ENCODE data around the gene TMEM235.

TMEM235 gene

DNA sequence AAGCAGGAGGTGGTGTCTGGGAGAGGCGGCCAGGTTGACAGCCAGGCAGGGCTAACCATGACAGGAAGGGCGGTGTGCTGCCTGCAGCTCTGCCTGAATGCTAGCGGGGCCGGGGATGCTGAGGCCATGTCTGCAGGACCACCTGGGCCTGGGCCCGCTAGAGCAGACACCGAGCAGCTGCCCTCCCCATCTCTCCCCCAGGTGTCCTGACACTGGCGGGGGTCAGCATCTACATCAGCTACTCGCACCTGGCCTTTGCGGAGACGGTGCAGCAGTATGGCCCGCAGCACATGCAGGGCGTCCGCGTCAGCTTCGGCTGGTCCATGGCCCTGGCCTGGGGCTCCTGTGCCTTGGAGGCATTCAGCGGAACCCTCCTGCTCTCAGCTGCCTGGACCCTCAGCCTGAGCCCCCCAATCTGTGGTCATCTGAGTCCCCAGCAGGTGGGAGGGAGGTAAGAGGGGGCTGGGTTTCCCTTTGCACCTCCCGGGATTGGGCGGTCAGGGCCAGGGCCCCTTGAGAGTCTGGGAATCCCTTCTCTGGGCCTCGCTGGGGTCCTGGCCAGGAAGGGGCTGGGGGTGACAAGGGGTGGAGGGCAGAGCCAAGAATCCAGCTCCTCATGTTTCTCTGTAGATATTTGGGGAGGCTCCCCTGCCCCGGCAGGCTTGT lies 7.5 kb downstream of the TMEM235 start:
- no peak overlapping the region for H3K4me3 ChIP-seq (ENCODE audit: low read depth in 1 of 2, low read length in 2 of 2)
- H3K27ac ChIP-seq (ENCODE audit: low read depth, low read length), result no peak overlapping the region
- H3K4me1 ChIP-seq (ENCODE audit: control insufficient read depth in 1 of 2, insufficient read depth in 2 of 2, low read length in 2 of 2), result no peaks in the 10 kb centered on the region
- no peaks in the 10 kb centered on the region for H3K9me3 ChIP-seq (ENCODE audit: control insufficient read depth in 1 of 2, low read length in 2 of 2)
- no peaks in the 10 kb centered on the region for H3K27me3 ChIP-seq (ENCODE audit: control insufficient read depth in 1 of 2, insufficient read depth in 2 of 2, low read length in 2 of 2)
- no peak overlapping the region for H3K9ac ChIP-seq (ENCODE audit: low read depth in 1 of 2, low read length in 2 of 2)
- H3K36me3 ChIP-seq (ENCODE audit: control insufficient read depth in 1 of 2, insufficient read depth in 2 of 2, low read length in 2 of 2), result no peaks in the 10 kb centered on the region

DNA sequence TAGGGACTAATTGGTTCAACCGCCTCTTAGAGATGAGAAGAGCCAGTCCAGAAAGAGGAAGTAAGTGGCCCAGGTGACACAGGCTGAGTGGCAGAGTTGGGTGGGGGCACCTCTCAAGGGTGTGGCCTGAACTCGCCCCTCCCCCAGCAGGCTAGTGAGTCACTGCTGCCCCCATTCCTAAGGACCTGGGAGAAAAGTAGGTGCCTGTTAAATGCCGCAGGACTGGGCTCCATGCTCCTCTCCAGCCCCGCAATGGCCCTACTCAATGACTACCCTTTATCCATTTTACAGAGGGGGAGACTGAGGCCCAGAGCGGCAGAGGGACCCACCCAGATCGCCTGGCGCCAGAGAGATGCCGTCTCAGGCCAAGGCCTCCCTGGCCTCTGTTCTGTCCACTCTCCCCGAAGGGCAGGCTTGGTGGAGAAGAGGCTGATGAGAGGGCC lies 8.1 kb downstream of the TMEM235 start:
- Histone ChIP-seq H3K4me1 (ENCODE audit: control insufficient read depth in 1 of 2, insufficient read depth in 2 of 2, low read length in 2 of 2) (no peaks in the 10 kb centered on the region), H3K4me3 (ENCODE audit: low read depth in 1 of 2, low read length in 2 of 2) (no peak overlapping the region), H3K27ac (ENCODE audit: low read depth, low read length) (no peak overlapping the region), H3K27me3 (ENCODE audit: control insufficient read depth in 1 of 2, insufficient read depth in 2 of 2, low read length in 2 of 2) (no peaks in the 10 kb centered on the region), H3K36me3 (ENCODE audit: control insufficient read depth in 1 of 2, insufficient read depth in 2 of 2, low read length in 2 of 2) (no peaks in the 10 kb centered on the region), H3K9ac (ENCODE audit: low read depth in 1 of 2, low read length in 2 of 2) (no peak overlapping the region), H3K9me3 (ENCODE audit: control insufficient read depth in 1 of 2, low read length in 2 of 2) (no peaks in the 10 kb centered on the region)

DNA sequence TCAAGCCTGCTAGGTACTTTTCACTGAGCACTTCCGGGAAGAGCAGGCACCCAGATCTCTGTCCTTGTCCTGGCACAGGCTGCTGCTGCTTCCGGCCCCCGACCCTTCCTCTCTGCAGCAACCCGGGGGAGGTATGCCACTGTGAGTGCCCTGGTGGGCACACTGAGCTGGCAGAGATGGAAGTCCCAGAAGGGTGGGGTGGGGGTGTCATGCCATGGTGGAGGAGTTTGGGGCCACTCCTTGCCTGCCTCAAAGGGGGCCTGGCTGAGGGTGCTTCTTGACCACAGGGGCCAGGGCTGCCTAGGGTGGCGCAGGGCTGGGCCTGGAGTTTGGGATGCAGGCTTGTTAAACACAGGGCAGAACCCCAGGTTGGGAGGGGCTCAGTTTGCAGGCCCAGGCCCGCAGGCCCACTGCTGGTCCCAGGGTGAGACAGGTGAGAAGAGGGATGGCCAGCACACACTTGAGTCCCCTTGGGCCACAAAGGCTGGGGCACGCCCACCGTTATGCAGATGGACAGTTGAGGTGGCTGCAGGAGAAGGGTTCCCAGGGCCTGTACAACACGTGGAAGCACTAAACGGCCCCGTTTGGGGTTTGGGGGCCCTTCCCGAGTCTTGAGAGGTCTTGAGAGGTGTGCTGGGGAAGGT lies 8.7 kb downstream of the TMEM235 start:
- H3K4me1 ChIP-seq (ENCODE audit: control insufficient read depth in 1 of 2, insufficient read depth in 2 of 2, low read length in 2 of 2), result no peaks in the 10 kb centered on the region
- H3K27me3 ChIP-seq (ENCODE audit: control insufficient read depth in 1 of 2, insufficient read depth in 2 of 2, low read length in 2 of 2), result no peaks in the 10 kb centered on the region
- H3K27ac ChIP-seq (ENCODE audit: low read depth, low read length), result no peak overlapping the region
- H3K4me3 ChIP-seq (ENCODE audit: low read depth in 1 of 2, low read length in 2 of 2), result no peak overlapping the region
- no peaks in the 10 kb centered on the region for H3K36me3 ChIP-seq (ENCODE audit: control insufficient read depth in 1 of 2, insufficient read depth in 2 of 2, low read length in 2 of 2)
- no peaks in the 10 kb centered on the region for H3K9me3 ChIP-seq (ENCODE audit: control insufficient read depth in 1 of 2, low read length in 2 of 2)
- no peak overlapping the region for H3K9ac ChIP-seq (ENCODE audit: low read depth in 1 of 2, low read length in 2 of 2)

DNA sequence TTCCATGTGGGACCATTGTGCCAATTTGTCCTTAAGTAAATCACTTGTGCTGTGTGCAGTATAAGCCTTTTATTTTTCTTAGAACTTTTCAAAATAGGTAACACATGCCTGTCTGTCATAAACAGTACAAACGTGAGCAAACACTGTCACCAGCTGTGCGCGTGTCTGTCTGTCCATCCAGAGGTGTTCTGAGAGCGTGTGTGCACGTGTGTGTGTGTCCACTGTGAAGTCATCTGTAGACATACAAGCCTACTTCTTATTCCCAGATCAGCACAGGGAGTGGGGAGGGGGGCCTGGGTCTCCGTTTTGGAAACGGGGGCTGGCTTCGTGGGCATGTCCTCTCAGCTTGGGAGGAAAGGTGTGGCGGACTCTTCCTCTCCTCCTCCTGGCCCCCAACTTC lies 9.4 kb downstream of the TMEM235 start:
- Histone ChIP-seq H3K36me3 (ENCODE audit: control insufficient read depth in 1 of 2, insufficient read depth in 2 of 2, low read length in 2 of 2) (no peaks in the 10 kb centered on the region), H3K9me3 (ENCODE audit: control insufficient read depth in 1 of 2, low read length in 2 of 2) (no peaks in the 10 kb centered on the region), H3K4me3 (ENCODE audit: low read depth in 1 of 2, low read length in 2 of 2) (no peak overlapping the region), H3K27ac (ENCODE audit: low read depth, low read length) (no peak overlapping the region), H3K9ac (ENCODE audit: low read depth in 1 of 2, low read length in 2 of 2) (no peak overlapping the region), H3K4me1 (ENCODE audit: control insufficient read depth in 1 of 2, insufficient read depth in 2 of 2, low read length in 2 of 2) (no peaks in the 10 kb centered on the region), H3K27me3 (ENCODE audit: control insufficient read depth in 1 of 2, insufficient read depth in 2 of 2, low read length in 2 of 2) (no peaks in the 10 kb centered on the region)

DNA sequence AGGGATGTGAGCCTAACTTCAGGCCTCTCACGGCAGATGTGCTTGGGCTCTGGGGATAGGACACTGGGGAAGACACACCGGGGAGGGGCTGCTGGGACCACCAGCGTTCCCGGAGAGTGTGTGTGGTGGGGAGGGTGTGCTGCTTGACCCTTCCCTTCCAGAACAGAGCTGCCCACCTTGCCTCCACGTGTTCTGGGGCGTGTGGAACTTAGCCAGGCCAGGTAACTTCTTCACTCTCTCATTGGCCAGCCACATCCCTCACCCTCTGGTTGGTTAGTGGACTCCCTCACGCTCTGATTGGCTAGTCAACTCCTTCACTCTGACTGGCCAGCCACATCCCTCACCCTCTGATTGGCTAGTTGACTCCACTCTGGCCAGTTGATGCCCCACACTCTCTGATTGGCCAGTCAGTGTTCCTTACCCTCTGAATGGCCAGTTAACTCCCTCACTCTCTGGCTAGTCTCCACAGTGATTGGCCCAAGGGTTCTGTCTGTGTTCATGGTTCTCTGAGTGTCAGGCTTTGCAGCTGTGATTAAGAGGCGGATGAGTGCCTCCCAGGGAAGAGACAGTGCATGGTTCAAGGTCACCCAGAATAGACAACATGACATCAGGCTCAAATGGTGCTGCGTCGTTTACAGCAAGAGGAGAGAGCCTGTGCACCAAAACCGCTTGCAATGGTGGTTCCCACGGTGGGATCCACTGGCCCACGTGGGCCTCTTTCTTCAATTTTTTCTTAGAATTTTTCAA lies 10.0 kb downstream of the TMEM235 start:
- Histone ChIP-seq H3K9ac (ENCODE audit: low read depth in 1 of 2, low read length in 2 of 2) (no peak overlapping the region), H3K4me3 (ENCODE audit: low read depth in 1 of 2, low read length in 2 of 2) (no peak overlapping the region), H3K27me3 (ENCODE audit: control insufficient read depth in 1 of 2, insufficient read depth in 2 of 2, low read length in 2 of 2) (no peaks in the 10 kb centered on the region), H3K27ac (ENCODE audit: low read depth, low read length) (no peak overlapping the region), H3K4me1 (ENCODE audit: control insufficient read depth in 1 of 2, insufficient read depth in 2 of 2, low read length in 2 of 2) (no peaks in the 10 kb centered on the region), H3K36me3 (ENCODE audit: control insufficient read depth in 1 of 2, insufficient read depth in 2 of 2, low read length in 2 of 2) (no peaks in the 10 kb centered on the region), H3K9me3 (ENCODE audit: control insufficient read depth in 1 of 2, low read length in 2 of 2) (no peaks in the 10 kb centered on the region)

DNA sequence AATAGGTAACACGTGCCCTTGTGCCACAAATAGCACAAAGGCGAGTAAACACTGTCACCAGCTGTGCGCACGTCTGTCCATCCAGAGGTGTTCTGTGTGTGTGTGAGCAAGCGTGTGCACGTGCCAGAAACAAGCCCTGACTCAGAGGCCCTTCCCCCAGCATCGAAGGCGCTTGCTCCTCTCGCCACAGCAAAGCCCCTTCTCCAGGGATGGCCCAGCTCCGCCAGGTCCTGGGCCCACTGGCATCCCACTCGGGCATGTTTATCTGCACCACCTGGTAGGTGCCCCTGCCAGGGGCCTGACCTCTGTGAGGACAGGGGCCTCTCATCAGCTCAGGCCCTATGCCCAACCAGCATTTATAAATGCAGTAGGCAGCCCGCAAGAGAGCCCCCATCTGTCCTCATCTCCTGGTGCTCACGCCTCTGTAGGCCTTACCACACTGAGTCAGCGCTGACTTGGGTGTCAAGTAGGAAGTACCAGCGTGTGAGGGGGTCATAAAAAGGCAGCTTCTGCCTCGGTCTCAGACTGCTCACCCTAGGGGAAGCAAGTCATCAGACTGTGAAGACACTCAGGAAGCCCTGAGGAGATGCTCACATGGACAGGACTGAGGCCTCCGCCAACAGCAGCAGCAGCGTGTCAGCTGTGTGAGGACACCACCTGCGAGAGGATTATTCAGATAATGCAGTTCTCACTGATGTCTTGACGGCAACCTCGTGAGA lies 10.8 kb downstream of the TMEM235 start:
- H3K9me3 ChIP-seq (ENCODE audit: control insufficient read depth in 1 of 2, low read length in 2 of 2), result no peaks in the 10 kb centered on the region
- no peaks in the 10 kb centered on the region for H3K36me3 ChIP-seq (ENCODE audit: control insufficient read depth in 1 of 2, insufficient read depth in 2 of 2, low read length in 2 of 2)
- H3K27me3 ChIP-seq (ENCODE audit: control insufficient read depth in 1 of 2, insufficient read depth in 2 of 2, low read length in 2 of 2), result no peaks in the 10 kb centered on the region
- no peak overlapping the region for H3K27ac ChIP-seq (ENCODE audit: low read depth, low read length)
- no peak overlapping the region for H3K4me3 ChIP-seq (ENCODE audit: low read depth in 1 of 2, low read length in 2 of 2)
- no peak overlapping the region for H3K9ac ChIP-seq (ENCODE audit: low read depth in 1 of 2, low read length in 2 of 2)
- no peaks in the 10 kb centered on the region for H3K4me1 ChIP-seq (ENCODE audit: control insufficient read depth in 1 of 2, insufficient read depth in 2 of 2, low read length in 2 of 2)

DNA sequence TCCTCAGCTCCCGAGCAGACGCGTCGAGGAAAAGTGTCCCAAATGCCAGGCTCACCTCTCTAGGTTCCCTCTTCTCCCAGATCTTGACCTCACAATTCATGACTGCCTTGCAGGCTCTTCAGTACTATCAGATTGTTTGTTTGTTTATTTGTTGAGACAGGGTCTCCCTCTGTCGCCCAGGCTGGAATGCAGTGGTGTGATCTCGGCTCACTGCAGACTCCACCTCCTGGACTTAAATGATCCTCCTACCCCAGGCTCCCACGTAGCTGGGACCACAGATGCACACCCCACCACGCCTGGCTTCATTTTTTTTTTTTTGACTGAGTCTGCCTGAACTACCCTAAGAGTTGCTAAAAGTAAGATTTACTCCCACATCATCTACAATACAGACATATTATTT lies 15.9 kb downstream of the TMEM235 start:
- Histone ChIP-seq H3K4me1 (ENCODE audit: control insufficient read depth in 1 of 2, insufficient read depth in 2 of 2, low read length in 2 of 2) (peaks cover 8 to 19% of the 10 kb centered on the region in 2 donors), H3K27me3 (ENCODE audit: control insufficient read depth in 1 of 2, insufficient read depth in 2 of 2, low read length in 2 of 2) (no peaks in the 10 kb centered on the region), H3K9ac (ENCODE audit: low read depth in 1 of 2, low read length in 2 of 2) (no peak overlapping the region), H3K9me3 (ENCODE audit: control insufficient read depth in 1 of 2, low read length in 2 of 2) (no peaks in the 10 kb centered on the region), H3K4me3 (ENCODE audit: low read depth in 1 of 2, low read length in 2 of 2) (no peak overlapping the region), H3K27ac (ENCODE audit: low read depth, low read length) (no peak overlapping the region), H3K36me3 (ENCODE audit: control insufficient read depth in 1 of 2, insufficient read depth in 2 of 2, low read length in 2 of 2) (no peaks in the 10 kb centered on the region)

DNA sequence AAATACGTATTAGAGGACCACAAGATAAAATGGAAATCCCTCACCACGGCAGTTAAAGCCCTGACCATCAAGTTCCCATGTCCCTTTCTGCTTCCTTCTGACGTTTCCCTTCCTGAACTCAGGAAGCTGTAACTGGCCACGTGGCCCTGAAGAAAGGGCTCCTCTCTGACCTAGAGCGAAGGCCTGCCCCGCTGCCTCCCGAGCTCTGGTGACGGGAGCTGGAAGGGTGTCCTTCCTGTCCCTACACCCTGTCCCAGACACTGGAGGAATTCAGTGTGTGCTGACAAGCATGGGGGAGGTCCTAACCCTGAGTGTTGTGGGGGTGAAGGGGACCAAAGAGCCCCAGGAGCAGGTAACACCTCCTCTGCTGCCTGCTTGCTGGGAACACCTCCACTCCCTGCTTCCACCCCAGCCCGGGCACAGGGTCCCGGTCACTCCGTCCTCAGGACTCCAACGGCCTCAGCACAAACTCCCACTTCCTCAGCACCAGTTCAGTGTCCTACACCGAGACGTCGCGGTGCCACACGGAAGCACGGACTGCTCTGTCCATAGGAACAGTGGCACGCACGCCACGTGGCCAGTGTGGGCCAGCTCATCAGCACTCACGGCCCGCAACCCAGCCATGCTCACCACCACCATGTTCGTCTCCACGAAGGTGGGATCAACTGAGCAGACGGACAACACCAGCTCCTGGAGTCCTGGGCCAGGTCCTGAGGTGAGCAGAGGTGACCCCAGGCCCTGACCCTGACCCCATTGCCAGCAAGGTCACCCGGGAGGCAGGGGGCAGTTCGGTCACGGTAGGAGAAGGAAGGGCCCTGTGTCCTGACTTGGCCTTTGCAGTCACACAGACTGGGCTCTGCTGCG lies 16.9 kb downstream of the TMEM235 start:
- Histone ChIP-seq H3K36me3 (ENCODE audit: control insufficient read depth in 1 of 2, insufficient read depth in 2 of 2, low read length in 2 of 2) (no peaks in the 10 kb centered on the region), H3K4me1 (ENCODE audit: control insufficient read depth in 1 of 2, insufficient read depth in 2 of 2, low read length in 2 of 2) (peaks cover 15 to 28% of the 10 kb centered on the region in 2 donors), H3K9ac (ENCODE audit: low read depth in 1 of 2, low read length in 2 of 2) (no peak overlapping the region), H3K4me3 (ENCODE audit: low read depth in 1 of 2, low read length in 2 of 2) (no peak overlapping the region), H3K27me3 (ENCODE audit: control insufficient read depth in 1 of 2, insufficient read depth in 2 of 2, low read length in 2 of 2) (no peaks in the 10 kb centered on the region), H3K9me3 (ENCODE audit: control insufficient read depth in 1 of 2, low read length in 2 of 2) (no peaks in the 10 kb centered on the region), H3K27ac (ENCODE audit: low read depth, low read length) (peak overlapping the region; percentile 32)

DNA sequence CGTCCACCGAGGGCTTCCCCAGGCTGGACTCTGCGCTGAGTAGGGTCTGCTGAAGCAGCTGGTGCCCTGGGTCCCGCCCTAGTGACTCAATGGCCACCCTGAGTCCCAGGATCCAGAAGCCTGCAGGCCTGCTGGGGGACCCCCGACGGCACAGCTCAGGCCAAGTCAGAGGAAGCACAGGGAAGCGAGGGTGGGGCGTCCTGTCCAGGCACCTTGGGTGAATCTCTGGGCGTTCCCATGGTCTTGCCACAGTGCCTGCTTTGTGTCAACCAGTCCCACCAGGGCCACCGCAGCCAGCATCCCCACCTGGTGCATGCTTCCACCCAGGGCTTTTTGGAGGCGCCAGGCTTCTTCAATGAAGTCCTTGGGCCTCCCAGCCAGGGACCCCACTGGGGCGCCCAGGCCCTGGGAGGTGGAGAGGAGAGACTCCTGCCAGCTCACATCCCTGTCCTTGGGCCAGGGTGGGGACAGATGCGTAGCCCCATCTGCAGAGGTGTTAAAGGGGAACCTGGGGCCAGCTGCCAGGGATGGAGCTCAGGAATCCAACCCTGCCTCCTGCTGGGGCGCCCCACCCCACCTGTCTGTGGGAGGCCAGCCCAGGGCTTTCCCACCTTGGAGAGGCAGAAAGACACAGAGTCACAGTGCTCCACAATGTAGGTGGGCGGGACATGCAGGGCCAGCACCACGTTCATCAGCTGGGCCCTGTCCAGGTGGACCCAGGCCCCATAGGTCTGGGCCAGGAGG lies 17.8 kb downstream of the TMEM235 start:
- Histone ChIP-seq H3K4me3 (ENCODE audit: low read depth in 1 of 2, low read length in 2 of 2) (no peak overlapping the region), H3K27me3 (ENCODE audit: control insufficient read depth in 1 of 2, insufficient read depth in 2 of 2, low read length in 2 of 2) (no peaks in the 10 kb centered on the region), H3K9ac (ENCODE audit: low read depth in 1 of 2, low read length in 2 of 2) (no peak overlapping the region), H3K9me3 (ENCODE audit: control insufficient read depth in 1 of 2, low read length in 2 of 2) (no peaks in the 10 kb centered on the region), H3K27ac (ENCODE audit: low read depth, low read length) (peak overlapping the region; percentile 6), H3K36me3 (ENCODE audit: control insufficient read depth in 1 of 2, insufficient read depth in 2 of 2, low read length in 2 of 2) (no peaks in the 10 kb centered on the region), H3K4me1 (ENCODE audit: control insufficient read depth in 1 of 2, insufficient read depth in 2 of 2, low read length in 2 of 2) (peaks cover 15 to 35% of the 10 kb centered on the region in 2 donors)

All from duodenal mucosa (tissue), 2 donors.